Activated CD8-positive, alpha-beta memory T cell treated with anti-CD3 and anti-CD28 coated beads, Interleukin-2, amount 50 U/mL, for 24 hours (primary cell): ENCODE results near the gene TMEM45A.
"Not testable (repeated sequence)": the region's sequence is repeated elsewhere in the genome, so short reads cannot be mapped to it uniquely, and the experiment has no call there.

Experiments used
- DNase-seq: peaks from one replicate; pipeline ENCODE4 v3.0.0-alpha.2; 2020; ENCODE audit errors: extremely low read depth

Gene TMEM45A

DNA sequence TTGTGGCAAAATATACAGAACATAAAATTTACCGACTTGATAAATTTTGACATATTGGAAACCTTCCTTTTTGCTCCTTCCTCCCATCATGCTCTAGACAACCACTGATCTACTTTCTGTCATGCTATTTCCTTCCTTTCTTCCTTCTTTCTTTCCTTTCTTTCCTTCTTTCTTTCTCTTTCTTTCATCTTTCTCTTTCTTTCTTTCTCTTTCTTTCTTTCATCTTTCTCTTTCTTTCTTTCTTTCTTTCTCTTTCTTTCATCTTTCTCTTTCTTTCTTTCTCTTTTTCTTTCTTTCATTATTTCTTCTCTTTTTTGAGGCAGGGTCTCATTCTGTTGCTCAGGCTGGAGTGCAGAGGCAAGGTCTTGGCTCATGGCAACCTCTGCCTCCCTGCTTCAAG lies 8.9 kb upstream of the TMEM45A start:
- no peak for DNase-seq

DNA sequence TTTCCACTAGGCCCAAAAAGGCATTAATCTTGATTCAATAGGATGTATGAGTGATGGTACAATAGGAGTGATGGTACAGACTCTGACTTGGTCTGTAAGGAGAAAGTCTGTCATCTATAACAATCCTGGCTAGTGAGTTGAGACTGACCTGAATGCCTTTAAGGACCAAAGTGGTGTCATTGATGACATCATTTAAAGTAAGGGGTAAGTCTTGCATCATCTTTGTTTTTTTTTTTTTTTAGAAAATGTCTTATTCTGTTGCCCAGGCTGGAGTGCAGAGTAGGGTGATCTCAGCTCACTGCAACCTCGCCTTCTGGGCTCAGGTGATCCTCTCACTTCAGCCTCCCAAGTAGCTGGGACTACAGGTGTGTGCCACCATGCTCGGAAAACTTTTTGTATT lies 5.6 kb upstream of the TMEM45A start:
- no peak for DNase-seq

DNA sequence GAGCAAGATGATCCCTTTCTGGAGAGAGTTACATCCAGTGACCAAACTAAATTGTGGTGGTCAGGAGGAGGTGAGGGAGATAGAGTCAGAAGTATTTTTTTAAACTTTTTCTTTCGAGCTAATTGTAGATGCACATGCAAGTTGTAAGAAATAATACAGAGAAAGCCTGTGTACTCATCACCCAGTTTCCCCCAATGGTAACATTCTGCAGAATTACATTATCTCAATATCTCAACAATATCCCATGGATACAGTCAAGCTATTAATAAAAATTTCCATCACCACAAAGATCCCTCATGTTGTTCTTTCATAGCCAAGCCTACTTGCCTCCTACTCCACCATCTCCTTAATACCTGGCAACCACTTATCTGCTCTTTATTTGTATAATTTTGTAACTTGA lies 3.3 kb upstream of the TMEM45A start:
- DNase-seq, result no peak

DNA sequence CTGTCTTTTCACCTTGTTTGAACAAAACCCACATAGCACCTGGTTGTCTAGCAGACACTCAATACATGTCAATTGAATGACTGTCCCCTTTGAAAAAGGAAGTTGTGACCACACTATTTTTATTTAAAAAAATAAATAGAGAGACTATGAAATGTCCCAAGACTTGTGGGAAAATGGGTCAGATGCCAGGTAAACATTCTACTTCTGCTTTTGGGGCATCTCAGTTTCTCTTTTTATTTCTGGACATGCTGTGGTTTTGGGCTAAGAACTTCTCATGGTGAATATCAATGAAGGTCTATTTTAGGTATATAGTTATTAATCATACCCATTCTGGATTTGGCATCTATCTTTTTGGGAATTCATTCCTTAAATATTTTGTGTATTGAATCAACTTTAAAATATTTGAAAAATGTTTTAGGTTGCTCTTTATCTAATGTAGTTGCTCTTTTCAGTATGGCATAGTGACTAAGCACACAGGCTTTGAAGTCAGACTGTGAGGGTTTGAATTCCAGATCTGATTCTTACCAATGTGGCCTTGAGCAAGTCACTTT lies 4.4 kb downstream of the TMEM45A start:
- DNase-seq, result no peak

- no peak for DNase-seq
Measured at GRCh38 chr3:100499651-100500050, 7.2 kb downstream of the TMEM45A start.

DNA sequence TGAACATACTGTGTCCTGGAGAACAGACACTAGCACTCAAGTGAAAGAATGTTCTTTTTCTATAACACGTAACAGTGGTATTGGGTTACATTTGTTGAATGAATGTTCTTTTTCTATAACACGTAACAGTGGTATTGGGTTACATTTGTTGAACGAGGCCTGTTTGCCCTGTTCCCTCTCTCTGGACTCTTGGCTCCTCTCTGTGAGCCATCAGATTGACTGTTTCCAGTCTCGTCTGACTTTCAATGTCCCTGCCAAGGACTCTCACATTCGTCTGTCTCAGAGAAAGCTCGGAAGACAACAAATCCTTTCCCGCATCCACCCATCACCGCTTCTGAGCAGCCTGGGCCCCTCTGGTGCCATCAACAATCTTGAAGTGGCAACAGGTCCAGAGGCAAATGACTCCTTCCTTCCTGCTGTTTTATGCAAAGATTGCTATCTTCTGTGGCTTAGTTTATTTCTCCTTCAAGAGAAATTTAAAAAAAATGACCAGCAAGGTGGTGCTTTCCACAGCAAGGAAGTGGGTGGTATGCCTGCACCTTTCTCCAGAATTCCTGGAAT lies 8.0 kb downstream of the TMEM45A start:
- no peak for DNase-seq

- DNase-seq, result no peak
Measured at GRCh38 chr3:100503448-100503847, 11.0 kb downstream of the TMEM45A start.

DNA sequence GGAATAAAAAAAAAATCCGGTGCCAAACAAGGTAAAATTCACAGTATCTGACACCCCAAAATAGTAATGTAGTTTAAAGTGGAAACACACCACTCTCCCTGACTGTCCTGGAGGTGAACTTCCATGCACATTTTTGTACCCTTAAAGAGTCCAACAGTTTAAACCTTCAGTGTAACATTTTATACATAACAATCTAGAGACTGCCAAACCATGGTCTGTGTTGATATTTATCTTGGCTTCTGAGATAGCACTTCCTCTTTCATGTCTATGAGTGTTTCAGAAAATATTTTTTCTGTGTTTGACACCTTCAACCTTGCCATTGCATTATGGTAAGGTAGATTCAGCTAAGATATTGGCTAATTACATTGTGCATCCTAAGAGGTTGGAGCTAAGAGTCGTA lies 13.9 kb downstream of the TMEM45A start:
- DNase-seq, result no peak

GRCh38 chr3:100509818-100510217 lies 17.4 kb downstream of the TMEM45A start:
- not testable (repeated sequence) for DNase-seq

- DNase-seq, result no peak
Measured at GRCh38 chr3:100516232-100516631, 23.8 kb downstream of the TMEM45A start.

DNA sequence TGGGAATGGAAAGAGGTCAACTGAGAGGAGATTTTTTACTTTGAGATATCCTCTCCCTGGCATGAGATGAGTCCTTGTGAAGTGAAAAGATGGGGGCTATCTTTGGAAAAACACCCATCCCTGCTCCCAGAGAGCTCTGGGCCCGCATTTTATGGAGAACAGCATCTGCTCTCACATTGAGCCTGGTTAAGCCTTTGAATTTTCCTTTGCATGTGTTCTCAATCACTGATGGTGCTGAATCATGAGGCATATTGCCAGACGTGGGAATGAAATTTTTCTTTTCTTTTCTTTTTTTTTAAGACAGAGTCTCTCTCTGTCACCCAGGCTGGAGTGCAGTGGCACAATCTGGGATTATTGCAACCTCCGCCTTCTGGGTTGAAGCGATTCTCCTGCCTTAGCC lies 24.4 kb downstream of the TMEM45A start:
- DNase-seq, result no peak

GRCh38 chr3:100517276-100517675 lies 24.9 kb downstream of the TMEM45A start:
- DNase-seq, result no peak

DNA sequence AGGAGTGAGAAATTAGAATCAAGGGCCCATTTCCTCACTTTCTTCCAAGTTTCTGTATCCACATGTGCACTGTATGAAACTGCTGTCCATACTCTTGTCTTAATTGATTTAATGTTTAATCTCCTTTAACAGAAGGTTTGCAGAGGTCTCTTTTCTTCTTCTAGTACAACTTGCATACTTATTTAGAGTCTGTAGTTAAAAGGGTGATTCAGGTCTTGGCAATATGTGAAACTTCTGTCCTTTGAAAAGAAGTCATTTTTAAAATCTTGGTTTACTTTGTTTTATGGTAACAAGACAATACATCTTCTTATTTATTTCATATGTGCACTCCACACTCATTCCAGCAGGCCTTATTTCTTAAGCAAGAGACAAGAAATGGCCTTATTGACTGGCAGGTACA lies 25.8 kb downstream of the TMEM45A start:
- no peak for DNase-seq

DNA sequence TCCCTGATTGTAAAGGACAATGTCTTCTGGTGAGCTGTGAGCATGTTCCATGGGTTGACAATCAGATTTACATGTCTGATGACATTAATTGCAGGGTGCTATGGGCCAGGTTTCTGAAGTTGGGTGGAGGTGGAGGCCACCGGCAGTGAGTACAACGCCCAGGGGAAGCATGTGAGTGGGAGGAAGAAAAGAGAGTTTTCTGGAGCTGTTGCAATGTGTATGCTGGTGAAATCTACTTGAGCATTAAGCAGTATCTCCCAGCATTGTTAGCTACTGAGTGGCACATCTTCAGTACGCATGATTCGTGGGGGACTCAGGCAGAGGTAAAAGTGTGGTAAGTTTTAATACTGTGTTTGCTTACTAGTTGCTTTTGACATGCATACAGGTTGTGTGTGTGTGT lies 26.6 kb downstream of the TMEM45A start:
- no peak for DNase-seq

- no peak for DNase-seq
Measured at GRCh38 chr3:100521439-100521845, 29.0 kb downstream of the TMEM45A start.

DNA sequence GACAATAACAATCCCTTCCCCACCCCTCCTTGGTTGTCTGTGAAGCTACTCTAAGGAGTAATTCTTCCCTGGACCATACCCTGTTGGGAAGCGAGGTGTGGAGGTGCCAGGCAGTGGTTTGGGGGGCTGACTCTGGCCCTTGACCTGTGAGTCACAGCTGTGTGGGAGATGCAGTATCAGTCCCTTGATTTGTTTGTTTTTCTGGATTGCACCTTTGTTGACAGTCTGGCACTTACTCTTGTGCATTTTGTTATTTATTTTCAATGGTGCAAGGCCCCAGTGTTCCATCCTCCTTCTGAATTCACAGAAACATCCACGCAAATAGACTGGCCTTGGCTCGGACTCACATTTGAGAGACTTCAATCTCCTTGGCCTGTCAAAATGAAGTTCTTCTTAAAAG lies 29.7 kb downstream of the TMEM45A start:
- no peak for DNase-seq

- no peak for DNase-seq
Measured at GRCh38 chr3:100523050-100523760, 30.8 kb downstream of the TMEM45A start.

DNA sequence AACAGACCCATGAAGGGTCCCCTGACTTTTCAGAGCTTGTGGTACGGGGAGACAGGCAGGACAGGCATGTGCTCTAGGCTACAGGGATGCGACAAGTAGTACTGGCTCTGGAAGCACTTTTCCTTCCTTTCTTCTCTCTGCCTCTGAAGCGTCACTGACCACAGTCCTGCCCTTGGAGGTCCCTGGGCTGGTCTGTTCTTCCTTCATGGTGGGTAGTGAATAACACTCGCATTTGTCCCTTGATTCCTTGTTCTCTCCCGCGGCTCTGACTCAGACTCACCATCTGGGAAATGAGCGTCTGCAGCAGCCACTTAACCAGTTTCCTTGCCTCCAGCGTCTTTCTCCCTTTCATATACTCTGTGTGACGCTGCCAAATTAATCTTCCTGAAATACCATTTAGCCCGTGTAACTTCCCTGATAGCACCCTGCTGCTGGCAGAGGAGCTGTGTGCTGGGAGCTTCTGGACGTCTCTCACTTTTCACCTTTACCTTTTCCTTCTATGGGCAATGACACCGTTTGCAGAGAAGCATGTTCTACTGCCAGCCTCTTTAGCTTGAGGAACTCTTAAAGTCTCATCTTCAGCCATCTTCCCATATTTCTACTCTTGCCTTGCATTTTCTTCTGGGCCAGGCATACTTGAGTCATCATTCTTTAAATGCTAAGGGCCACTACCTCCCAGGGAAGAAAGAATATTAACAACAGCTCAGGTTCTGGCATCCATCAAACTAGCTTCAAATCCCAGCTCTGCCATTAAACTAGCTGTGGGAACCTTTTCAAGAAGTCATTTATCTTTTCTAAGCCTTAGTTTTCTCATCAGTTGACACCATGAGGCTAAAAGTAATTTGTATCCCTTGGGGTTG lies 33.6 kb downstream of the TMEM45A start:
- no peak for DNase-seq

- no peak for DNase-seq
Measured at GRCh38 chr3:100526613-100527346, 34.4 kb downstream of the TMEM45A start.

- DNase-seq, result no peak
Measured at GRCh38 chr3:100527347-100527735, 34.9 kb downstream of the TMEM45A start.

GRCh38 chr3:100531093-100531492 lies 38.7 kb downstream of the TMEM45A start:
- no peak for DNase-seq

DNA sequence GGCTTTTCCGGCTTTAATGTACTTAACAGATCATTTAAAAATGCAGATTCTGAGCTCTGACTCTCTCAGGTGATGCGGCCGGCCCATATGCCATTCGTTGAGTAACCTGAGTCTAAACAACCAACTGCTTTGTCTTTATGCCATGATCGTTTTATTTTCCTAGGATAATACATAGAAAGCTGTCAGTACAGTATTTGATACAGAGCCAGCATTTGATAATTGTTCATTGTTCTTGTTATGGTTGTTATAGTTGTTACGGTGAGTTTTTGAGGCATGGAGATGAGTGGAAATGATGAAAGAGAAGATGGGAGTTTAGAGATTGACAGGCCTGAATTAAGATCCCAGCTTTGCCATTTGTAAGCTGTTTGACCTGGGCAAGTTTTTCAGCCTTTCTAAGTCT lies 40.0 kb downstream of the TMEM45A start:
- no peak for DNase-seq
